Neural cell (in vitro differentiated cells): Measurements from ENCODE around the gene TMCO4.
"Not testable (repeated sequence)": the region's sequence is repeated elsewhere in the genome, so short reads cannot be mapped to it uniquely, and the experiment has no call there.

Source experiments
- EP300 ChIP-seq: fragments of 450-650 bp; conservative IDR thresholded peaks from 2 replicates; pipeline ENCODE4 v1.6.1; 2014; ENCODE audit warnings: antibody characterized with exemption, mild to moderate bottlenecking, moderate library complexity; ENCODE audit not compliant: poor library complexity, severe bottlenecking
- MXI1 ChIP-seq: fragments of 450-650 bp; conservative IDR thresholded peaks from 2 replicates; pipeline ENCODE4 v1.6.1; 2014; ENCODE audit warnings: antibody characterized with exemption, mild to moderate bottlenecking; ENCODE audit not compliant: poor library complexity, severe bottlenecking
- POLR2AphosphoS5 ChIP-seq: IDR thresholded peaks from 2 replicates; pipeline ENCODE4 v1.6.1; 2012
- REST ChIP-seq: IDR thresholded peaks from 2 replicates; pipeline ENCODE4 v1.6.1; 2012; ENCODE audit warnings: borderline replicate concordance
- TAF1 ChIP-seq: IDR thresholded peaks from 2 replicates; pipeline ENCODE4 v1.6.1; 2012; ENCODE audit warnings: low read depth
- TF ChIP-seq, protein P1 (sequence below): fragments of 450-650 bp; IDR thresholded peaks from 2 replicates; pipeline ENCODE4 v1.5.1; 2014; ENCODE audit warnings: antibody characterized with exemption, mild to moderate bottlenecking, moderate library complexity; ENCODE audit not compliant: poor library complexity, severe bottlenecking

GRCh38 chr1:19639228-19639627, 160.5 kb downstream of the TMCO4 start:
- TF ChIP-seq, protein P1, sequence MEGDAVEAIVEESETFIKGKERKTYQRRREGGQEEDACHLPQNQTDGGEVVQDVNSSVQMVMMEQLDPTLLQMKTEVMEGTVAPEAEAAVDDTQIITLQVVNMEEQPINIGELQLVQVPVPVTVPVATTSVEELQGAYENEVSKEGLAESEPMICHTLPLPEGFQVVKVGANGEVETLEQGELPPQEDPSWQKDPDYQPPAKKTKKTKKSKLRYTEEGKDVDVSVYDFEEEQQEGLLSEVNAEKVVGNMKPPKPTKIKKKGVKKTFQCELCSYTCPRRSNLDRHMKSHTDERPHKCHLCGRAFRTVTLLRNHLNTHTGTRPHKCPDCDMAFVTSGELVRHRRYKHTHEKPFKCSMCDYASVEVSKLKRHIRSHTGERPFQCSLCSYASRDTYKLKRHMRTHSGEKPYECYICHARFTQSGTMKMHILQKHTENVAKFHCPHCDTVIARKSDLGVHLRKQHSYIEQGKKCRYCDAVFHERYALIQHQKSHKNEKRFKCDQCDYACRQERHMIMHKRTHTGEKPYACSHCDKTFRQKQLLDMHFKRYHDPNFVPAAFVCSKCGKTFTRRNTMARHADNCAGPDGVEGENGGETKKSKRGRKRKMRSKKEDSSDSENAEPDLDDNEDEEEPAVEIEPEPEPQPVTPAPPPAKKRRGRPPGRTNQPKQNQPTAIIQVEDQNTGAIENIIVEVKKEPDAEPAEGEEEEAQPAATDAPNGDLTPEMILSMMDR, result not testable (repeated sequence)
- not testable (repeated sequence) for TF ChIP-seq EP300, TAF1, REST, MXI1, POLR2AphosphoS5
